Measurements from ENCODE around the gene ACSM2B.
"Not testable (repeated sequence)": the region's sequence is repeated elsewhere in the genome, so short reads cannot be mapped to it uniquely, and the experiment has no call there.

ACSM2B gene, protein sequence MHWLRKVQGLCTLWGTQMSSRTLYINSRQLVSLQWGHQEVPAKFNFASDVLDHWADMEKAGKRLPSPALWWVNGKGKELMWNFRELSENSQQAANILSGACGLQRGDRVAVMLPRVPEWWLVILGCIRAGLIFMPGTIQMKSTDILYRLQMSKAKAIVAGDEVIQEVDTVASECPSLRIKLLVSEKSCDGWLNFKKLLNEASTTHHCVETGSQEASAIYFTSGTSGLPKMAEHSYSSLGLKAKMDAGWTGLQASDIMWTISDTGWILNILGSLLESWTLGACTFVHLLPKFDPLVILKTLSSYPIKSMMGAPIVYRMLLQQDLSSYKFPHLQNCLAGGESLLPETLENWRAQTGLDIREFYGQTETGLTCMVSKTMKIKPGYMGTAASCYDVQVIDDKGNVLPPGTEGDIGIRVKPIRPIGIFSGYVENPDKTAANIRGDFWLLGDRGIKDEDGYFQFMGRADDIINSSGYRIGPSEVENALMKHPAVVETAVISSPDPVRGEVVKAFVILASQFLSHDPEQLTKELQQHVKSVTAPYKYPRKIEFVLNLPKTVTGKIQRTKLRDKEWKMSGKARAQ

DNA sequence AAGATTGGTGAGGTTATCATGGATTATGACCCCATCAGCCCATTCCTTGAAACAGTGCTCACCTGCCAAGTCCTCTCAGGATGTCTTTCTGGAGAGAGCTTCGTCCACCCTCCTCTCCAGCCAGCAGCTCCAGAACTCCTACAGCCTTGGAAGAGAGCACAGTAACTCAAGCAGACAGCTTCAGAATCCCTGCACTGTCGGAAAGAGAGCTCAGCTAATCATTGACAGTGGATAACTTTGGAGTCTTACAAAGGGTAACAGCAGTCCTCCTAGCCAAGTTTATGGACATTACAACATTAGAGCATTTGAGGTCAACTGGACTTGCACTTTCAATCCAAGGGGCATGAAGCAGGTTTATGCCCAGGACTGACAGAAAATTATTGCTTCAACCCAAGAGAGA is at the start of gene ACSM2B:
Gene ACSM2B (minus strand): TSS at position 223 of the 400 bp plus-strand sequence. CDS start 11,522 bp downstream, outside the sequence.
- not testable (repeated sequence) for DNase-seq

DNA sequence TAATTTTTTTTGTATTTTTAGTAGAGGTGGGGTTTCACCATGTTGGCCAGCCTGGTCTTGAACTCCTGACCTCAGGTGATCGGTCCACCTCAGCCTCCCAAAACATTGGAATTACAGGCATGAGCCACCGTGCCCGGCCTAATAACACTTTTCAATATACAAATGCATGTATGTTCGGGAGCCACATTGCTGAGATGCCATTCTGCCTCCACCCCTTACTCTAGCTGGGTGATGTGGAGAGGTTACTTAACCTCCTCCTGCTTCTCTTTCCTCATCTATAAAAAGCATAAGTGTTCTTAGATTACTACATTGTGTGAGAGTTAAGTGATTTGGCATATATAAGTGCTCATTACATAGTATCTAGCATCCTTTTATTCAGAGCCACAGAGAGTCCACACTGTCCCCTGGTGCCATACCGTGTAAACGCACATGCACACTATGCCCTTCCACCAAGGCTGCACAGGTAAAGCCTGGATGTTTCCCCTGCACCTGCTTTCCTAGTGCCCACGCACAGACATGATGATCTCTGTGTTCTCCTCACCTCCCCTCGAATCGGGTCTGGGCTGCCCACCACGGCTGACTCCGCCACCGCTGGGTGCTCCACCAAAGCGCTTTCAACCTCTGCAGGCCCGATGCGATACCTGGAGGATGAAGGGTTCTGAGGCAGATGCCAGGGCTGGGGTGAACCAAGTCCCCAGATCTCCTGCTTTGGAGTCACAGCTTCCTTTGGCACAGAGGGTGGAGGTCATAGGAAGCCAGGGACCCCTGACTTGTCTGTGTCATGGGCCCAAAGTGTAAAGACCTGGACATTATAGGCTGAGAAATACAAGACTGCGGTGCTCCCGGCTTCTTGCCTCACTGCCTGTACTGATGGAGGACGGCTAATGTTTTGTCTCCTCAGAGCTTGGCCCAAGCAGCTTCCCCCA is 49.0 kb upstream of the ACSM2B start:
- DNase-seq, result no peak

DNA sequence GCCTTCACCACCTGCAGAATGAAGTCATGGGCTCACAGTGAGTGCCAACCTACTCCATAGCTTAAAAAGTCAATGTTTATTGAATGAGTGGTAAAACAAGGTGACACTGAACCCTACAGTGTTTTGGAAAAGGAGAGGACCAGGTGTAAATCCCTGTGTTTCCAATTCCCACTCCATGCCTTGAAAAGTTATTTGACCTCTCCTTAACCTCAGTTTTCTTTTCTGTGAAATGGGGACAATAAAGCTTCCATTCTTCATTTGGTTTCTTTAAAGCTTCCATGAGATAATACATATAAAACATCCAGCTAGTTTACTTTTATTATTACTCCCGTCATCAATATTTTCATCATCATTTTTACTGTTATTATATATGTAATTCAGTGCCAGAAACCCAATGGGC is 48.0 kb upstream of the ACSM2B start:
- no peak for DNase-seq

DNA sequence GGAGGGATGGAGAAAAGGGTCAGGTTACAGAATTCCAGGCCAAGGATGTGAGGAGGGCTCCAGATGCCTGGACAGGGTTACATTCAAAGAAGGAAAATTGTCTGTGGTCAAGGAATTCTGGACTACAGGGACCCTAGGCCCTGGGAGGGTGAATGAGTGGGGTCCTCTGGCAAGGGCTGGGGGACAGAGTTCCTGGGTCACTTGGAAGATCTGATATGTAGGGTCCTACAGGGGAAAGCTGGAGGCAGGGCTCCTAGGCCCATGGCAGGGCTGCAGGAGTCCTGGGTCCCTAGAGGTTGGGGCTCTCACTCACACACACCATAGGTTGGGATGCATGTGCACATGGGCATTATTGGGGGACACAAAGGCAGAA is 46.3 kb upstream of the ACSM2B start:
- no peak for DNase-seq

DNA sequence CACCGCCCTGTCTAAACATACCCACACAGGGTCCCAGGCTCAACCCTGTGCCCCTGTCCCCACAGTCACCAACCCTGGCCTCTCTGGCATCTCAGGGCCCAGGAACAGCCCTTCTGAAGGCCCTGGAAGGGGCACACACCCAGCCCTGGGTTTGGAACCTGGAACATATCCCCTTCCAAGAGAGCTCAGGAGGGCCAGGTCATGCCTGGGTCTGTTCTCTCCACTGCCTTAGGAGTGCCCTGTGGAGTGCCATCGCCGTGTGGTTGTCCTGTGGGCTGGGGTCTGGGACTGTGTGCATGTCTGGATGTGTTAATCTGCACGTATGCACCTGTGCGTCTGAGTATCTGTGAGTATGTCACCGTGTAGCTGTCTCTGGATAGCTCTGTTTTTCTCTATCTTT is 45.2 kb upstream of the ACSM2B start:
- DNase-seq, result no peak

DNA sequence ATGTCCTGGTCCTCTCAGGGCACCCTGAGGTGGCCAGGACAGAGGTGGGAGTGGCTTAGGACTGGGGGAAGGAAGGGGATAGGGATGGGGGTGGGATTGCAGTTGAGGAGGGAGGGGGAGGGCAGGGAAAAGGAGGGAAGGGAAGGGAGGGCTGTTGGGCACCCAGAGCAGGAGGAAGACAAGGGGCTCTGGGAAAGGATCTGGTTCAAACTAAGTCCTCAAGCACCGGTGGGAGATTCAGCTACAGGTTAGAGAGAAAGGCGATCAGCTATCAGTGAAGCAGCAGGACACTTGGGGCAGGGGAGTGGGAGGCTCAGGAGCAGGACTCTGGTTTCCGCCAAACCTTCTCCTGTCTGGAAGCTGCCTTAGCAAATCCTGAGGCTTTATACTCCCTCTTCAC is 44.6 kb upstream of the ACSM2B start:
- no peak for DNase-seq

DNA sequence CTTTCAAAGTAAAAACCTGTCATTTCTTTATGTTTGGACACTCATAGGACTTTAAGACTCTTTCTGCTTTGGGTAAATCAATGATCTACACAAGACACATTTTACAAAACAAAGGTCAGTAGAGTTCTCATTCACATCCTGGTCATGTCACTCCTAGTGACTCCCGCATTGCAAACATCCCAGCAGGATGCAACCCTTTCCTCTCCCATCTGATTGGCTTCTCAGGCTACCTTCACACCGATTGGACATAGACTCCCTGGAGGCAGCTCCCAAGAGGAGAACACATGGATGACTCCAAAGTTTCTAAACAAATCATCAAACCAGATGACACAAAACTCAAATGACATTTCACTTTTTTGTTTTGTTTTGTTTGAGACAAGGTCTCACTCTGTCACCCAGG is 43.8 kb upstream of the ACSM2B start:
- DNase-seq, result no peak

DNA sequence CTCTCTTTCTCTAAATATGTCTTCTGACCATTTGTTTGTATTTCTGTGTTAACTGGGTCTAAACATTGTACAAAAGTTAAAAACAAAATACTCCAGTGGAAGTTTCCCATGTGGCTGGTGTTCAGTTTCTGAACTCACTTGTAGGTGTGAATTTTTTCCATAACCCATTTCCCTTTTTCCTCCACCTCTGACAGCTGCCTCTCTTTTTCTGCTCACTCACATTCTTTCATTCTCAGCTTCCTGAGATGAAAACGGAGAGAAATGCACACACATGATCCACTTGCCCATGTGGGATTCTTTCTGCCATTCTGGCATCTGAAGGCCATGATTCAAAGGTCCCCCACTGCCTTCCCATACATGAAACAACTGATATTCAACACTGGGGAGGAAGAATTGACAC is 41.1 kb upstream of the ACSM2B start:
- DNase-seq, result no peak

DNA sequence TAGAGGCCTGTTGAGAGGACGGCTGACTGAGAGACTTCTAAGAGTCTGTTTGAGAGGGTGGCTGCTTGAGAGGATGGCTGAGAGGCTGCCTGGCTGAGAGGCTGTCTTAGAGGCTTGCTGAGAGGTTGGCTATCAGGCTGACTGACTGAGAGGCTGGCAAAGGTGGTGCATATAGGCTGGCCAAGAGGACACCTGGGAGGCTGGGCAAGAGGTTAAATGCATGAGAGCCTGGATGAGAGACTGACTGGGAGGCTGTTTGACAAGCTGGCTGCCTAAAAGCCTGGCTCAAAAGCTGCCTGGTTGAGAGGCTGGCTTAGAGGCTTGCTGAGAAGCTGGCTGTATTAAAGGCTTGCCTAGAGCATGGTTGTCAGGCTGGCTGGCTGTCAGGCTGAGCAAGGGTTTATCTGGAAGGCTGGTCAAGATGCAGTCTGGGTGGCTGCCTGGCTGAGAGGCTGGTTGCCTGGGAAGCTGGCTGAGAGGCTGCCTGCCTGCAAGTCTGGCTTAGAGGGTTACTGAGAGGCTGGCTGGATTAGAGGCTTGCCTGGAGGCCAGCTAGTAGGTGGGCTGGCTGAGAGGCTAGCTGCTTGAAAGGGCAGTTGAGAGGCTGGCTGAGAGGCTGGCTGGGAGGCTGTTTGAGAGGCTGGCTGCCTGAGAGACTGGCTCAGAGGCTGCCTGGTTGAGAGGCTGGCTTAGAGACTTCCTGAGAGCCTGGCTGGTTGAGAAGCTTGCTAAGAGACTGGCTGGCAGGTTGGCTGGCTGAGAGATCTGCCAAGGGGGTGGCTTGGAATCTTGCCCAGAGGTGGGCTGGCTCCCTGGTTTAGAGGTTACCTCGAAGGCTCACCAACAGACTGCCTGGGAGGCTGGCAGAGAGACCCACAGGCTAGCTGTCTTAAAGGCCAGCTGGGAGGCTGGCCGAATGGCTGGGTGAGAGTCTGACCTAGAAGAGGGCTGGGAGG is 38.3 kb upstream of the ACSM2B start:
- DNase-seq, result no peak

DNA sequence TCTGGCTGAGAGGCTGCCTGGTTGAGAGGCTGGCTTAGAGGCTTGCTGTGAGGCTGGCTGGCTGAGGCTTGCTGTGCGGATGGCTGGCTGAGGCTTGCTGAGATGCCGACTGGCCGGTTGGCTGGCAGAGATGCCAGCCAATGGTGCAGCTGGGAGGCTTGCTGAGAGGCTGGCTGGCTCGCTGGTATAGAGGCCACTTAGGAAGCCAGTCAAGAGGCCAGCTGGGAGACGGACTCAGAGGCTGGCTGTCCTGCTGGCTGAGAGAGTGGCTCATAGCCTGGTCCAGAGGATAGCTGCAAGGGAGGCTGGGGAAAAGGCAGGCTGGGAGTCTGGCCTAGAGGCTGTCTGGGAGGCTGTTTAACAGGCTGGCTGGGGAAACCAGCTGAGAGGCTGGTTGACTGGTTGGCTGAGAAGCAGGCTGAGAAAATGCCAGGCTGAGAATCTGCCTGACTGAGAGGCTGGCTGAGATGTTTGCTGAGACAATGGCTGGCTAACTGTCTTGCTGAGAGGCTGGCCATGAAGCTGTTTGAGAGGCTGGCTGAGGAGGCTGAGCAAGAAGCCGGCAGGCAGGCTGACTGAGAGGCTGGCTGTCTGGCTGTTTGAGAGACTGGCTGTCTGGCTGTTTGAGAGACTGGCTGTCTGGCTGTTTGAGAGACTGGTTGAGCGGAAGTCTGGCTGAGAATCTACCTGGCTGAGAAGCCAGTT is 37.5 kb upstream of the ACSM2B start:
- no peak for DNase-seq

DNA sequence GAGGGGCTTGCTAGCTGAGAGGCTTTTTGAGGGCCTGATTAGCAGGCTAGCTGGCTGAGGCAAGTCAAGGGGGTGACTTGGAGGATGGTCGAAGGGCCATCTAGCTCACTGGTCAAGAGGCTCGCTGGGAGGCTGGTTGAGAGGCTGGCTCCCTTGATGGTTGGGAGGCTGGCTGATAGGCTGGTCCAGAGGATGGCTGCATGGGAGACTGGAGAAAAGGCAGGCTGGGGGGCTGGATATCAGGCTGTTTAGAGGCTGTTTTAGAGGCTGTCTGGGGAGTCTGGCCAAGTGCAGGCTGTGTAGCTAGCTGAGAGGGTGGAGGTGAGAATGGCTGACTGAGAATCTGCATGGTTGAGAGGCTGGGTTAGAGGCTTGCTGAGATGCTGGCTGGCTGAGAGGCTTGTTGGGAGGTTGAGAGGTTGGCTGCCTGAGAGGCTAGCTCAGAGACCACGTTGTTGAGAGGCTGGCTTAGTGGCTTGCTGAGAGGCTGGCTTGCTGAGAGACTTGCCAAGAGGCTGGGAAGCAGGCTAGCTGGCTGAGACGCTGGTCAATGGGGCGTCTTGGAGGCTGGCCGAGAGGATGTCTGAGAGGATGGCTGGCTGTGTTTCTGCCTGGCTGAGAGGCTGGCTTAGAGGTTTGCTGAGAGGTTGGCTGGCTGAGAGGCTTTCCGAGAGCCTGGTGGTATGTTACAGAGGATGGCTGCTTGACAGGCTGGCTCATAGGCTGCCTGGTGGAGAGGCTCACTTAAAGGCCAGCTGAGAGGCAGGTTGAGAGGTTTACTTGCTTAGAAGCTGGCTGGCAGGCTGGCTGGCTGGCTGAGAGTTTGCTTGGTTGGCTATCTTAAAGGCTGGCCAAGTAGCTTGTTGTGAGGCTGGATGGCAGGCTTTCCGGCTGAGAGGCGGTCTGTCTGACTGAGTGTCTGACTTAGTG is 36.6 kb upstream of the ACSM2B start:
- DNase-seq, result no peak

DNA sequence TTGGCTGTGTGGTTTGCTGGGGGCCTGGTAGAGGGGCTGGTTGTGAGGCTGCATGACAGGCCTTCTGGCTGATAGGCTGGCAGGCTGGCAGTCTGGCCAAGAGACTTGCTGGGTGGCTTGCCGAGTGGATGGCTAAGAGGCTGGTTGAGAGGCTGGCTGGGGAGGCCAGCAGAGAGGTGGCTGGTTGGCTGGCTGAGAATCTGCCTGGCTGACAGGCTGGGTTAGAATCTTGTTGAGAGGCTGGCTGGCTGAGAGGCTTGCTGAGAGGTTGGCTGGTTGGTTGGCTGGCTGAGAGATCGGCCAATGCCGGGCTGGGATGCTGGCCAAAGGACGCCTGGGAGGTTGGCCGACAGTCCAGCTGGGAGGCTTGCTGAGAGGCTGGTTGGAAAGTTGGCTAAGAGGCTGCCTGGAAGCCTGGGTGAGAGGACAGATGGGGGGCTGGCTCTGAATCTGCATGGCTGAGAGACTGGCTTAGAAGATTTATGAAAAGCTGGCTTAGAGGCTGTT is 35.9 kb upstream of the ACSM2B start:
- DNase-seq, result no peak

DNA sequence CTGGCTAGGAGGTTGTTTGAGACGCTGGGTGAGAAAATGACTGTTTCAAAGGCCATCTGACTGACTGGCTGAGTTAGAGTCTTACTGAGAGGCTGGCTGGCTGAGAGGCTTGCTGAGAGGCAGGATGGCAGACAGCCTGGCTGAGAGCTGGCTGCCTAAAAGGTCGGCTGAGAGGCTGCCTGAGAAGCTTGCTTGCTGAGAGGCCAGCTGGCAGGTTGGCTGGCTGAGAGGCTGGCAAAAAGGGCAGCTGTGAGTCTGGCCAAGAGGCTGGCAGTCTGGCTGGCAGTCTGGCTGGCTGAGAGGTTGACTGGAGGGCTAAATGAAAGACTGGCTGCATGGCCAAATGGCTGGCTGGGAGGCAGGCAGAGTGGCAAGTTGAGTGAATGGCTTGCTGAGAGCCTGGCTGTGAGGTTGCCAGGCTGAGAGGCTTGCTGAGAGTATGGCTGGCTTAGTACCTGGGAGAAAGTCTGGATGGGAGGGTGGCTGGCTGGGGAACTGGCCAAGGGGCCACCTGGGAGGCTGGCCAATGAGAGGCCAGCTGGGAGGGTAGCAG is 35.3 kb upstream of the ACSM2B start:
- DNase-seq, result no peak

DNA sequence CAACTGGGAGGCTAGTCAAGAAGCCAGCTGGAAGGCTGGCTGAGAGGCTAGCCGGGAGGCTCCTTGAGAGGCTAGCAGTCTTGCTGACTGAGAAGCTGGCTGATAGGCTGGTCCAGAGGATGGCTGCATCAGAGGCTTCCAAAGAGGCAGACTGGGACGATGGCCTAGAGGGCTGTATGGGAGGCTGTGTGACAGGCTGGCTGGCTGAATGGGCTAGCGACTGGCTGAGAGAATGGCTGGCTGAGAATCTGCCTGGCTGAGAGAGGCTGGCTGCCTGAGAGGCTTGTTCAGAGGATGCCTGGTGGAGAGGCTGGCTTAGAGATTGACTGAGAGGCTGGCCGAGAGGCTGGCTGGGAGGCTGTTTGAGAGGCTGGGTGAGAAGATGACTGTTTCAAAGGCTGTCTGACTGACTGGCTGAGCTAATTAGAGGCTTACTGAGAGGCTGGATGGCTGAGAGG is 34.8 kb upstream of the ACSM2B start:
- DNase-seq, result no peak

DNA sequence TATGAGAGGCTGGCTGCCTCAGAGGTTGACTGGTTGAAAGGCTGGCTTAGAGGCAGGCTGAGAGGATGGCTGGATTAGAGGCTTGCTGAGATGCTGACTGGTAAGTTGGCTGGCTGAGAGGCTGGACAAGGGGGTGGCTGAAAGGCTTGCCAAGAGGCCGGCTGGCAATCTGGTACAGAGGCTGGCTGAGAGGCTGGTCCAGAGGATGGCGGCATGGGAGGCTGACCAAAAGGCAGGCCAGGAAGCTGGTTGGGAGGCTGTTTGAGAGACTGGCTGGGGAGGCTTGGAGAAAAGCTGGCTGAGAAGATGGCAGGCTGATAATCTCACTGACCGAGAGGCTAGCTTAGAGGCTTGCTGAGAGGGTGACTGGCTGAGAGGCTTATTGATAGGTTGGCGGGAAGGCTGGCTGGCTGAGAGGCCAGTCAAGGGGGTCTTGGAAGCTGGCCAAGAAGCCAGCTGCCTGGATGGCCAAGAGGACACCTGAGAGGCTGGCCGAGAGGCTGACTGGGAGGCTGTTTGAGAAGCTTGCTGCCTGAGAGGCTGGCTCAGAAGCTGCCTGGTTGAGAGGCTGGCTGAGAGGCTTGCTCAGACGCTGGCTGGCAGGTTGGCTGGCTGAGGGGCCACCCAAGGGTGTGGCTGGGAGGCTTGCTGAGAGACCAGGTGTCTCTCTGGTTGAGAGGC is 34.2 kb upstream of the ACSM2B start:
- no peak for DNase-seq

DNA sequence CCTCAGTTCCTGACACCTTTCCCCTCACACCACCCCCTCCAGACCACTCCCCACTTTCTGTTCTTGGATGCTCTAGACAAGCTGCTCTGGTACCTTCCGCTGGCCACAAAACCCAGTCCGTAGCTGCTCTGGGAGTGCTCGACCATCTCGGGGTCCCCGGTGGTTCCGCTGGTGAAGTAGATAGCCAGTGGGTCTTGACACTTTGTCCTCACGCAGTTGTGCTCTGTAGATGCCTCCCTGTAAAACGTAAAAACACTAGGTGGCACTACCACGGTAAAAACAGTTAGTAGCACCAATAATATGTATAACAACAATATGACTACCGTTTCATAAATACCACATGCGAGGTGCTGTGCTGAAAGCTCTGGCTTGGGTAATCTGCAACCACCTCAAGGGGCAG is 26.0 kb upstream of the ACSM2B start:
- DNase-seq, result not testable (repeated sequence)

DNA sequence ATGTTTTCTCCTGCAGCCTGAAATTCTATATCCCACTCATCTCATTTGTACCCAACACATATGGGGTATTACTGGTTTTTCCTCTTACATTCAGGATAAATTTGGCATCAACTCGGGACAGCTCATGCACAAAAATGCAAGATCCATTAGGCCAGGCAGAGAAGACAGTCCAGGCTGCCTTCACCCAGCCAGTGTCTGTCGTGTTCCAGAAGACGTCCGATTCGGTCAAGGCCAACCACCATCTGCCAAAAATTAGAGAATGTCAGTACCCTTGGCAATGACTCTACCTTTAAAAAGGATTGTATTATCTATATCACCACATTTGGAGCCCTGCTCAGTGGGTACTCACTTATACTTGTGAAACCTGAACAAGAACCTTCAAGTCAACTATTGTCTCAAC is 23.3 kb upstream of the ACSM2B start:
- DNase-seq, result not testable (repeated sequence)

DNA sequence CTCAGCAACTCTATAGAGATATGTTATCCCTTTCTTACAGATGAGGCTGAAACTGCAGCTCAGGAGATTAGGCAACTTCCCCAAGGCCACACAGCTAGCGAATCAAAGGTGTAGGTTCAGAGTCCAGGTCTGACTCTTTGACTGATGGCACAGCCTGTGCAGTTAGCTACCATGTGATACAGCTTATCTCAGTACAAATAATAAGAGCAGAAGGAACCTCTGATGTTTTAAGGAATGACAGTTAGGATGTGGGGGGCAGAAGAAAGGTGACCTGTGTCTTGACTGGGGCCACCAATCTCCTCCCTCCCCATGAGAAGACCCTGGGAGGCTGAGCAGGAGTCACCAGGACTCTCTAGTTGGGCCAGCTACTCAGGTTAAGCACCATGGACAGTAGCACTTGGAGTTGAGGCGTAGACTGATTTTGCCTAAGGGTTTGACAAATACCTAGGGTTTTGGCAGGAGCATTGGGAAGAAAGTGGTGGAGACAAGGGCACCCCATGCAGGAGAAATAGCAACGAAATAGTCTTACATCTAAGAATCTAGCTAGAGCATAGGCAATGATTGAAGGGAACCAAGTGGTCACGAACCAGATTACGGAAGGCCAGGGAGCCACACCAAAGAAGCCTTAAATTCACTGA is 22.8 kb upstream of the ACSM2B start:
- DNase-seq, result no peak

DNA sequence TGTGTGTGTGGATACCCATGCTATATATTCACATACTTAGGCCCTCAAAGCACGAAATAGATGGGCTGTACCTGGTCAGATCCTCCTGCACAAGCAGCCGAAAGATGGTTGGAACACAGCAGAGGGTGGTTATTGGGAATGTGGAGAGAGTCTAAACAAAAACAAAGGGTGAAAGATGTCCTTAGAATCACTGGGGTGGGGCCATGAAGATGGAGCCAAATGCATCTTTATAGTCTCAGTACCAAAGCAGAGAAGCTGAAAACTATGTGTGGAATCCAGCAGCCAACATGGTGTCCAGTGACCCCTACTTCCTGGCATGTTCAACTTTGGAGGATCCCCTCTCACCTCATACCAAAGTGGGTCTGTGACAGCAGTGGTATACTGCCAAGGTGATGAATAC is 19.5 kb upstream of the ACSM2B start:
- not testable (repeated sequence) for DNase-seq
